Thyroid gland (tissue), 4 donors: Measurements from ENCODE around the gene FKBP10.

ENCODE experiments used
- POLR2A ChIP-seq, 2 donors: fragments of 450-650 bp; IDR thresholded peaks; one replicate each; pipeline ENCODE4 v1.6.1; 2017; ENCODE audit warnings: antibody characterized with exemption in 2 of 2, mild to moderate bottlenecking in 2 of 2, moderate library complexity in 1 of 2
- TF ChIP-seq, protein P1 (sequence below), 6 experiments: fragments of 200-600 bp in 3 of 6; fragments of 450-650 bp in 3 of 6; sonication (generic) in 3 of 6; IDR thresholded peaks; one replicate each; pipeline ENCODE4 v1.5.1; 2016 to 2019; ENCODE audit warnings: antibody characterized with exemption in 6 of 6, mild to moderate bottlenecking in 2 of 6, inconsistent platforms in 1 of 6, moderate library complexity in 1 of 6

DNA sequence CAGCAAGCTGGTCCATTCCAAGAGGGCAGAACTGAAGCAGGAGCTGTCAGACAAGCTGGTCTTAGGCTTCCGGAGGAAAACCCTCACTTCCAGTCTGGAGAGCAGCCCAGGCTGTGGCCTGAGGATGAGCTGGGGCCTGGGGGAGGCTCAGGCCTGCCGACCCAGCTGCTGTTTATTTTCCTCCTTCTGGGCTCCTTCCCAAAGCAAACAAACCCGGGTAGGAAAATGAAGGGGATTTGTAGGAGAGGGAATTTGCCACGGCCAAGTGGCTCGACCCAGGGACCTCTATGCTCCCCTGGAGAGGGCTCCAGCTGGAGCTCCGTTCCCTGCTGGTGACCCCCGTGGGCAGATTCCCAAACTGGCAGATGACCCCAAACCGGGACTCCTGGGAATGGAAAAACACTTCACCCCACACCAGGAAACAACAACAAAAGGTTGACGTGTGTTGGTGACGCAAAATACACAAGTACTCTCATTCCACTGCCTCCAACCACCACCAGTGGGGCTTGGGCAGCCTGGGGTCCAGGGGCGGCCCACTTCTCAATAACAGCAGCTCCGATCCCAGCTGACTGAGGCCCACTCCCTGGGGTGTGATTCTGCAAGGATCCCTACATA lies 35.1 kb upstream of the FKBP10 start:
- peak in 1 of 2 donors; percentile 38 for TF ChIP-seq POLR2A (IDR thresholded peaks at IDR 0.05)
- TF ChIP-seq, protein P1, sequence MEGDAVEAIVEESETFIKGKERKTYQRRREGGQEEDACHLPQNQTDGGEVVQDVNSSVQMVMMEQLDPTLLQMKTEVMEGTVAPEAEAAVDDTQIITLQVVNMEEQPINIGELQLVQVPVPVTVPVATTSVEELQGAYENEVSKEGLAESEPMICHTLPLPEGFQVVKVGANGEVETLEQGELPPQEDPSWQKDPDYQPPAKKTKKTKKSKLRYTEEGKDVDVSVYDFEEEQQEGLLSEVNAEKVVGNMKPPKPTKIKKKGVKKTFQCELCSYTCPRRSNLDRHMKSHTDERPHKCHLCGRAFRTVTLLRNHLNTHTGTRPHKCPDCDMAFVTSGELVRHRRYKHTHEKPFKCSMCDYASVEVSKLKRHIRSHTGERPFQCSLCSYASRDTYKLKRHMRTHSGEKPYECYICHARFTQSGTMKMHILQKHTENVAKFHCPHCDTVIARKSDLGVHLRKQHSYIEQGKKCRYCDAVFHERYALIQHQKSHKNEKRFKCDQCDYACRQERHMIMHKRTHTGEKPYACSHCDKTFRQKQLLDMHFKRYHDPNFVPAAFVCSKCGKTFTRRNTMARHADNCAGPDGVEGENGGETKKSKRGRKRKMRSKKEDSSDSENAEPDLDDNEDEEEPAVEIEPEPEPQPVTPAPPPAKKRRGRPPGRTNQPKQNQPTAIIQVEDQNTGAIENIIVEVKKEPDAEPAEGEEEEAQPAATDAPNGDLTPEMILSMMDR (IDR thresholded peaks at IDR 0.05): peak in 2 of 6 experiments; percentile 10 to 15
